HG03521 (cell line): ENCODE data around the gene MPND.

Experiments used
- ATAC-seq: cut with Tn5 transposase; IDR thresholded peaks from one replicate; pipeline ENCODE4 v1.9.1; 2021; ENCODE audit warnings: mild to moderate bottlenecking, moderate library complexity; ENCODE audit not compliant: unreplicated experiment

MPND gene

GRCh38 chr19:4376991-4377781 is 33.8 kb downstream of the MPND start:
- ATAC-seq: no peak

GRCh38 chr19:4378886-4379285 is 35.5 kb downstream of the MPND start:
- no peak for ATAC-seq

- no peak for ATAC-seq
These were observed 36.3 kb downstream of the MPND start for GRCh38 chr19:4379383-4380253.

- no peak for ATAC-seq
These were observed 36.9 kb downstream of the MPND start for GRCh38 chr19:4380254-4380727.

- ATAC-seq: no peak
These were observed 42.1 kb downstream of the MPND start for GRCh38 chr19:4385291-4386040.

- ATAC-seq: no peak
These were observed 42.9 kb downstream of the MPND start for GRCh38 chr19:4386041-4386782.

- no peak for ATAC-seq
These were observed 45.1 kb downstream of the MPND start for GRCh38 chr19:4388337-4389063.

- ATAC-seq: no peak
These were observed 45.7 kb downstream of the MPND start for GRCh38 chr19:4389064-4389375.

- ATAC-seq: no peak
These were observed 46.2 kb downstream of the MPND start for GRCh38 chr19:4389511-4390016.

GRCh38 chr19:4390017-4390566 is 46.7 kb downstream of the MPND start:
- no peak for ATAC-seq

- no peak for ATAC-seq
These were observed 47.4 kb downstream of the MPND start for GRCh38 chr19:4390567-4391305.

- no peak for ATAC-seq
These were observed 47.9 kb downstream of the MPND start for GRCh38 chr19:4391306-4391693.

GRCh38 chr19:4391701-4392483 is 48.5 kb downstream of the MPND start:
- no peak for ATAC-seq

GRCh38 chr19:4393947-4394590 is 50.7 kb downstream of the MPND start:
- ATAC-seq: no peak

GRCh38 chr19:4396949-4397783 is 53.8 kb downstream of the MPND start:
- no peak for ATAC-seq

GRCh38 chr19:4399812-4400134 is 56.4 kb downstream of the MPND start:
- ATAC-seq: peak; percentile 6
